GM12878 (cell line): ENCODE data around the gene B4GALT3. TPM values are rescaled to one million over a fixed set of nuclear protein-coding genes. Genes with fewer than 3 reads are reported as not detected.

Experiments
- ATAC-seq: fragments of 200-7000 bp; cut with Tn5 transposase; 3 replicates; pipeline ENCODE4 v1.9.1; 2020; ENCODE audit warnings: mild to moderate bottlenecking, moderate library complexity
- BruUV-seq: library from RNA; stranded (reverse); fragments of 400-500 nt; replicated peaks from 2 replicates; lab custom pipeline; 2021; lab: Mats Ljungman, UMichigan
- CTCF ChIA-PET: fragments of 300-600 bp; sonication (Branson Sonifier 250); formaldehyde crosslinking; extraction: SDS; loops from one replicate; lab custom pipeline; 2021; ENCODE audit warnings: inconsistent platforms; lab: Yijun Ruan, JAX
- POLR2A ChIA-PET: fragments of 350-600 bp; formaldehyde crosslinking; extraction: SDS; loops from one replicate; lab custom pipeline; 2021; ENCODE audit warnings: inconsistent platforms; lab: Charles Lee
- RAD21 ChIA-PET: fragments of 300-600 bp; sonication (Branson Sonifier 250); formaldehyde crosslinking; loops from one replicate; lab custom pipeline; 2023; ENCODE audit warnings: antibody characterized with exemption; ENCODE audit not compliant: unreplicated experiment; lab: Charles Lee
- SMC1A ChIA-PET: fragments of 300-600 bp; sonication (Branson Sonifier 250); formaldehyde crosslinking; loops from one replicate; lab custom pipeline; 2023; ENCODE audit not compliant: unreplicated experiment, uncharacterized antibody; lab: Charles Lee
- DNase-seq: peaks from one replicate; pipeline ENCODE4 v3.0.0-alpha.2; 2011; ENCODE audit warnings: low read depth, low spot score
- FAIRE-seq: peaks from 3 replicates; lab custom pipeline; 2011; peaks lifted over from hg19 to GRCh38; lab: Jason Lieb, UNC
- H2AFZ ChIP-seq: 2 replicates; pipeline ENCODE4 v1.6.0; 2011; ENCODE audit warnings: low read depth, low read length, control low read depth; ENCODE audit not compliant: control insufficient read depth
- H3K27ac ChIP-seq: 2 replicates; pipeline ENCODE4 v1.5.1; 2011; ENCODE audit warnings: control low read depth; ENCODE audit not compliant: control insufficient read depth, insufficient read depth
- H3K27me3 ChIP-seq, 2 experiments: replicated peaks in 1 of 2; 2 replicates each; pipeline versions ENCODE4 v1.6.0 to v1.6.1; 2011; ENCODE audit warnings: low read length in 1 of 2; ENCODE audit not compliant: control insufficient read depth in 2 of 2, insufficient read depth in 2 of 2
- H3K36me3 ChIP-seq, 2 experiments: 2 replicates each; pipeline ENCODE4 v1.5.1; 2011; ENCODE audit warnings: low read length in 1 of 2; ENCODE audit not compliant: control insufficient read depth in 2 of 2, insufficient read depth in 2 of 2
- H3K4me1 ChIP-seq: 2 replicates; pipeline ENCODE4 v1.6.1; 2011; ENCODE audit warnings: mild to moderate bottlenecking, low read length, moderate library complexity, mixed read lengths; ENCODE audit not compliant: control insufficient read depth, insufficient read depth
- H3K4me2 ChIP-seq: 2 replicates; pipeline ENCODE4 v1.6.0; 2011; ENCODE audit warnings: control low read depth; ENCODE audit not compliant: control insufficient read depth, insufficient read depth
- H3K4me3 ChIP-seq: fragments of 200-600 bp; sonication (generic); 2 replicates; pipeline ENCODE4 v1.5.1; 2016
- H3K79me2 ChIP-seq: 2 replicates; pipeline ENCODE4 v1.6.0; 2011; ENCODE audit warnings: low read length; ENCODE audit not compliant: control insufficient read depth, insufficient read depth
- H3K9ac ChIP-seq: 2 replicates; pipeline ENCODE4 v1.8.0; 2011; ENCODE audit warnings: low read length, control low read depth, mixed read lengths; ENCODE audit not compliant: control insufficient read depth, insufficient read depth
- H3K9me3 ChIP-seq: replicated peaks from 3 replicates; pipeline ENCODE4 v1.5.1; 2011; ENCODE audit warnings: mild to moderate bottlenecking, low read length; ENCODE audit not compliant: control insufficient read depth, insufficient read depth
- H4K20me1 ChIP-seq: 2 replicates; pipeline ENCODE4 v1.6.0; 2011; ENCODE audit not compliant: control insufficient read depth, insufficient read depth
- BCL11A ChIP-seq: IDR thresholded peaks from 2 replicates; pipeline ENCODE4 v1.6.1; 2011; ENCODE audit warnings: low read depth, low read length
- CBX3 ChIP-seq: fragments of 200-600 bp; sonication (generic); IDR thresholded peaks from 2 replicates; pipeline ENCODE4 v1.6.1; 2016; ENCODE audit warnings: low read depth, borderline replicate concordance
- CEBPZ ChIP-seq: fragments of 150-350 bp; IDR thresholded peaks from 2 replicates; pipeline ENCODE4 v1.6.1; 2016; ENCODE audit warnings: low read depth, low read length
- CREM ChIP-seq: IDR thresholded peaks from 2 replicates; pipeline ENCODE4 v1.6.1; 2014; ENCODE audit warnings: antibody characterized with exemption, low read depth
- CTCF ChIP-seq, 3 experiments: IDR thresholded peaks in 2 of 3; conservative IDR thresholded peaks in 1 of 3; 2 replicates each; pipeline ENCODE4 v1.5.1; 2011; ENCODE audit warnings: low read depth in 3 of 3, low read length in 3 of 3, mild to moderate bottlenecking in 3 of 3, control low read depth in 2 of 3, moderate library complexity in 2 of 3, inconsistent platforms in 1 of 3, mixed read lengths in 1 of 3; ENCODE audit not compliant: control insufficient read depth in 2 of 3, insufficient read depth in 1 of 3; ENCODE audit errors: extremely low read depth in 1 of 3
- IRF3 ChIP-seq: fragments of 450-650 bp; IDR thresholded peaks from 2 replicates; pipeline ENCODE4 v1.6.1; 2014; ENCODE audit warnings: mild to moderate bottlenecking
- MYB ChIP-seq: fragments of 150-350 bp; IDR thresholded peaks from 2 replicates; pipeline ENCODE4 v1.6.1; 2014; ENCODE audit warnings: mild to moderate bottlenecking, low read depth, low read length, borderline replicate concordance
- NR2F1 ChIP-seq: fragments of 450-650 bp; conservative IDR thresholded peaks from 2 replicates; pipeline ENCODE4 v1.6.1; 2017; ENCODE audit warnings: mild to moderate bottlenecking
- PAX8 ChIP-seq: fragments of 450-650 bp; IDR thresholded peaks from 2 replicates; pipeline ENCODE4 v1.6.1; 2017; ENCODE audit warnings: mild to moderate bottlenecking, moderate library complexity
- POLR2AphosphoS5 ChIP-seq: IDR thresholded peaks from 2 replicates; pipeline ENCODE4 v1.6.1; 2011; ENCODE audit warnings: mild to moderate bottlenecking, low read length, inconsistent platforms
- SKIL ChIP-seq: fragments of 450-650 bp; IDR thresholded peaks from 2 replicates; pipeline ENCODE4 v1.6.1; 2017; ENCODE audit warnings: mild to moderate bottlenecking, low read depth, inconsistent platforms; ENCODE audit not compliant: poor library complexity, severe bottlenecking
- SMARCA5 ChIP-seq: fragments of 450-650 bp; IDR thresholded peaks from 2 replicates; pipeline ENCODE4 v1.6.1; 2017; ENCODE audit warnings: mild to moderate bottlenecking
- SREBF2 ChIP-seq: IDR thresholded peaks from 2 replicates; pipeline ENCODE4 v1.6.1; 2012; ENCODE audit warnings: mild to moderate bottlenecking, low read length
- SUPT20H ChIP-seq: IDR thresholded peaks from 2 replicates; pipeline ENCODE4 v1.6.1; 2011; ENCODE audit warnings: low read depth, mild to moderate bottlenecking, low read length, moderate library complexity, borderline replicate concordance; ENCODE audit not compliant: control insufficient read depth
- WGBS: methylation state at CpG from one replicate; pipeline ENCODE4 v1.1.6; 2016; ENCODE audit warnings: low lambda C conversion rate; ENCODE audit not compliant: insufficient replicate concordance, insufficient coverage; ENCODE audit errors: missing lambda C conversion rate; 5-methylcytosine and 5-hydroxymethylcytosine counted together
- in situ Hi-C: fragments of 300-500 bp; cut with MboI; formaldehyde crosslinking; loops from 9 replicates; pipeline ENCODE4 v1.14.3; 2018; ENCODE audit warnings: mixed read lengths
- intact Hi-C: fragments of 100-400 bp; cut with micrococcal nuclease; formaldehyde crosslinking; loops from one replicate; pipeline ENCODE4 v1.14.2; 2022; ENCODE audit not compliant: unreplicated experiment
- polyA plus RNA-seq, 11 experiments: library from polyadenylated mRNA; depleted of rRNA in 4 of 11; unstranded in 6 of 11; stranded (reverse) in 5 of 11; fragments of >200 nt; fragmentation: Nextera tagmentation in 4 of 11; fragmentation: Illumina TruSeq in 1 of 11; extraction: Ambion mirVana in 4 of 11; extraction: Trizol in 1 of 11; gene quantifications; 1 replicate in 1 of 11; 2 replicates in 10 of 11; pipeline versions ENCODE4 v1.2.1 to v1.2.3, GENCODE V29; 2011 to 2016; ENCODE audit warnings: inconsistent platforms in 2 of 11, missing spikeins in 2 of 11, low read depth in 1 of 11
- total RNA-seq, 4 experiments: library from RNA; depleted of rRNA in 3 of 4; stranded (reverse); fragments of >200 nt in 3 of 4; fragmentation: Illumina TruSeq in 1 of 4; extraction: Trizol in 1 of 4; gene quantifications; 2 replicates each; pipeline versions ENCODE4 v1.2.1 to v1.2.3, GENCODE V29; 2013 to 2021

The B4GALT3 gene
- total and polyA plus RNA-seq, 10 of the 15 experiments (the other 5 are each of a cell fraction or from before 2014, with no cell fraction given) = 27.1 to 58.9 (median 42.6) TPM

- ChIA-PET POLR2A (interaction anchor here (0.7 to 2.0 kb wide), 8 partner anchors 19 to 469 kb away, joined by 3 to 16 read pairs (median 6); partner anchors contain the start of genes ARHGAP30, DEDD and TOMM40L), RAD21 (interaction anchor here (1.3 to 1.6 kb wide), 3 partner anchors 13 to 107 kb away, joined by 4 to 6 read pairs (median 4); partner anchors contain the start of genes PPOX, TOMM40L and USF1), CTCF (interaction anchor here (0.6 to 4.6 kb wide), 4 partner anchors 12 to 85 kb away, joined by 3 to 38 read pairs (median 4); partner anchors contain the start of gene PPOX), SMC1A (interaction anchor here (0.7 to 1.6 kb wide), 5 partner anchors 13 to 72 kb away, joined by 3 to 8 read pairs (median 5); partner anchors contain the start of genes DEDD, PPOX and TOMM40L)
- H3K27ac ChIP-seq = no peak overlapping the region
- 28% methylated on average over 7 of the region's 9 CpGs for WGBS
- H2AFZ ChIP-seq = peak overlapping the region; percentile 99
- no peak for FAIRE-seq
- H3K4me2 ChIP-seq = peak overlapping the region; percentile 36
- no TSS peak for BruUV-seq
- H3K4me3 ChIP-seq = peak overlapping the region; percentile 89; the same call in 1 of the 2 replicates
- ATAC-seq = peak; percentile 28
- peaks cover 16% of the 10 kb centered on the region for H3K79me2 ChIP-seq
- intact Hi-C loops = no loop called here
- no peaks in the 10 kb centered on the region for H3K9me3 ChIP-seq
- H3K4me1 ChIP-seq = peaks cover 7% of the 10 kb centered on the region; the same call in 1 of the 2 replicates
- DNase-seq = no peak
- no peaks in the 10 kb centered on the region for H4K20me1 ChIP-seq
- H3K9ac ChIP-seq = peak overlapping the region; percentile 99
- H3K27me3 ChIP-seq = no peaks in the 10 kb centered on the region
- in situ Hi-C loops = no loop called here
- peaks cover 0 to 6% of the 10 kb centered on the region in 2 experiments for H3K36me3 ChIP-seq
- TF ChIP-seq CREM (no peak), CBX3 (no peak), CEBPZ (no peak), MYB (no peak), SMARCA5 (no peak), BCL11A (no peak), IRF3 (no peak), NR2F1 (no peak), PAX8 (no peak), POLR2AphosphoS5 (no peak), SKIL (no peak), SUPT20H (no peak), CTCF (IDR thresholded peaks at IDR 0.05 in 2 of 3, conservative IDR thresholded peaks at IDR 0.05 in 1 of 3; ENCODE audit: control insufficient read depth in 2 of 3, extremely low read depth in 1 of 3, insufficient read depth in 1 of 3, low read depth in 3 of 3, low read length in 3 of 3) (no peak), SREBF2 (no peak)
Measured at GRCh38 chr1:161153176-161153575, 24.1 kb downstream of the B4GALT3 start.
